Measurements from ENCODE around the gene USP40.

Gene USP40

DNA sequence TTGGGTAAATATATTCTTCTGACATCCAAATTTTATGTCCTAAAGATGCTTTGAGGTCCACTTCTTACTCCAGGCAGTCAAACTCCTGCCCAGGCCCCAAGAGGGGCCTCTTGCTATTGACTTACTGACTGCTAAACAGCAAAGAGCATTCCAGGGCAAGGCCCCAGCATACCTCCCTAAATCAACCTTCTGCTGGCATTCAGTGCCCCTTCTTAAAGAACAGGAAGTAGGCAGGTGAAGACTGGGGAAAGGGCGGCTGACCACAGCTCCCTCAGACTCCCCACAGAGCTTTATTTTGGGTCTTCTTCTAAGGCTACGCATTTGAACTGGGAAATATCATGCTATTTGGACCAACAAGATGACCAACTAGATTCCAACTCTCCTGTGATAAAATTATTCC is 68.9 kb downstream of the USP40 start:
- H3K27me3 Mint-ChIP-seq, result no peaks in the 10 kb centered on the region
- ATAC-seq (ENCODE audit: low read depth) (no peak), DNase-seq (ENCODE audit: low spot score in 2 of 2) (no peak)
- H3K27ac Mint-ChIP-seq, result peak overlapping the region; percentile 54
- peaks cover 15% of the 10 kb centered on the region for H3K4me1 Mint-ChIP-seq
- peaks cover 35% of the 10 kb centered on the region for H3K36me3 Mint-ChIP-seq
- H3K9me3 Mint-ChIP-seq, result peaks cover 8% of the 10 kb centered on the region
- no peak overlapping the region for H3K4me3 Mint-ChIP-seq

DNA sequence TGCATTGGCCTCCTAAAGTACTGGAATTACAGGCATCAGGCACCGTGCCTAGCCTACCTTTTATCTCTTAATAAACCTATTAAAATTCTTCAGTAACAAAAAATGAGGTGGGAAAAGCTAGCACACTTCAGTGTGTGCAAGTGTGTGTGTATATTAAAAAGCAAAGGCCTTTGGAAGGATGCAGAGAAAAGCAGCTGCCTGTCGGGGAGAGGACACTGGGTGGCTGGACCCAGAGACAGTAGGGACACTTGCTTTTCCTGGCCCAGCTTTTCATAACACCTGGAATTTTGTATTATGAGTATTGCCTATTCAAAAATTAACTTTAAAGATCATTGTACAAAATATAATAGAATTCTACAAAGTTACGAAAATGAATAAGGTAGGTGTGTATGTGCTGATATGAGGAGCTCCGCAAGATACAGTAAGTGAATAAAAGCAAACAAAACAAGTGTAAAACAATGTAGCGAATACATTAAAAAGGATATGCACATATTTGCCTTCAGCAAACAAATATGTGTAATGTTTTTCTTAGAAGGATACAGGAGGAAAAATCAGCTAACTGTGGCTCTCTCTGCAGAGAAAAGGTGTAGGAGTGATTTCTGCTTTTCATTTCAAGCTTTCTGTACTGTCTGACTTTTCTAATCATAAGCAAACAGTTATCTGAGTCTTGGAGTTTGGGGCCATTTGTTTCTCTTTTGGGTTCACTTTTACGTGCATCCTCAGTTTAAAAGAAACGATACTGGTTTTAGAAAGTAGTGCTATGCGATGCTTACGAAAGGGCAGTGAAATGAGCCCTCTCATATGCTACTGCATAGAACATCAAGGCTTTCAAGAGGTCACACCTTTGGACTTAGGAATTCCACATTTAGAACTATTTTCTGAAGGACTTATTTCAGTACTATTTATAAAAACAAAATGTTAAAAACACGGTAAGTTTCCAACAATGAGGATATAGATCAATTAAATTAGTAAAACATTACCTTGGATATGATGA is 70.8 kb downstream of the USP40 start:
- ATAC-seq (ENCODE audit: low read depth), result no peak
- no peak overlapping the region for H3K4me3 Mint-ChIP-seq
- DNase-seq (ENCODE audit: low spot score in 2 of 2), result no peak
- no peak overlapping the region for H3K27ac Mint-ChIP-seq
- H3K36me3 Mint-ChIP-seq, result peaks cover 23% of the 10 kb centered on the region
- no peaks in the 10 kb centered on the region for H3K27me3 Mint-ChIP-seq
- no peaks in the 10 kb centered on the region for H3K9me3 Mint-ChIP-seq
- H3K4me1 Mint-ChIP-seq, result peaks cover 15% of the 10 kb centered on the region

DNA sequence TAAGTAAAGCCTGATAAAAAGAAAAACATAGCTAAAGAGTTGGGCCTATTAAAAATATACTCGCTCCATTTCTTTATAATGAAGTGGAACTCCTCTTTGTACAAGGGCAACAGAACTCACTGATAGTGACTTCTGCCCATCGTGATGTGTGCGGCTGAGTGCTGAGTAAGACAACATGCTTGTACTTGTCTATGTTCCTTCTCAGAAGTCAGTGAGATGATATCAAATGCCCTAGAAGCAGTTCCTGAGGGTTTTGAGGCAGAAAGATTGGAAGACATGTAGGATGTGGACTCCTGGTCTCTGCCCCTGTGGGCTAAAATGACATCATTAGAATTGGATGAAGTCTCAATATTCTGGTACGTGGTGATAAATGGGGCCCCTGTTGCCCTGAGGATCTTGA is 73.8 kb downstream of the USP40 start:
- DNase-seq (ENCODE audit: low spot score in 2 of 2) (no peak), ATAC-seq (ENCODE audit: low read depth) (no peak)
- Mint-ChIP-seq H3K4me1 (peaks cover 7% of the 10 kb centered on the region), H3K4me3 (no peak overlapping the region), H3K9me3 (no peaks in the 10 kb centered on the region), H3K27ac (no peak overlapping the region), H3K27me3 (no peaks in the 10 kb centered on the region), H3K36me3 (peaks cover 26% of the 10 kb centered on the region)

DNA sequence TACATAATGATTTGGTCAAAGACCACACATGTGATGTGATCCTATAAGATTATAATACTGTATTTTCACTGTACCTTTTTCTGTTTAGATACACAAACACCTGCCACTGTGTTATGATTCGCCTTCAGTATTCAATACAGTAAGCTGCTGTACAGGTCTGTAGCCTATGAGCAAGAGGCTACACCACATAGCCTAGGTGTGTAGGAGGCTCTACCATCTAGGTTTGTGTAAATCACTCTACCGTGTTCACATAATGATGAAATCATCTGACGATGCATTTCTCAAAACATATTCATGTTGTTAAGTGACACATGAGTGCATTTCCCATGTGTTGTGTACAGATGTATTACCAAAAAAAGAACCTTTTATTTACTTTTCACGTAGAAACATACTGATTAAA is 74.5 kb downstream of the USP40 start:
- H3K4me3 Mint-ChIP-seq, result no peak overlapping the region
- DNase-seq (ENCODE audit: low spot score in 2 of 2) (no peak), ATAC-seq (ENCODE audit: low read depth) (no peak)
- no peaks in the 10 kb centered on the region for H3K9me3 Mint-ChIP-seq
- peaks cover 25% of the 10 kb centered on the region for H3K36me3 Mint-ChIP-seq
- H3K27me3 Mint-ChIP-seq, result no peaks in the 10 kb centered on the region
- no peak overlapping the region for H3K27ac Mint-ChIP-seq
- peaks cover 3% of the 10 kb centered on the region for H3K4me1 Mint-ChIP-seq

DNA sequence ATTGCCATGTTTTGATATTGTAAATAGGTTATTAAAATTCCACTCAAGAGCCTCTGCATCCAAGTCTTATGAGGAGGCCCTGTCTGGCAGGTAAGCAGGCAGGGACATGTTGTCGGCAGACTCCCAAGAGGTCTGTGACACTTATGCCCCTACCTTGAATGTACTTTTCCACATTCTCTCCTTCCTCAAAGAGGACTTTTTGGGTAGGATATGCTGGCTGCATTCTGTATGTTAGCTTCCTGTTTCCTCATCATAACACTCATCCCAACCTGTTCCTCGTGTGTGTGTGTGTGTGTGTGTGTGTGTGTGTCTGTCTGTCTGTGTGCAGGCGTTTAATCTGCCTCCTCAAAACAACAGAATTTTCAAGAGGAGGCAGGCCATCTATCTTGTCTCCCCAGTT is 75.3 kb downstream of the USP40 start:
- Mint-ChIP-seq H3K27ac (no peak overlapping the region), H3K36me3 (peaks cover 26% of the 10 kb centered on the region)

DNA sequence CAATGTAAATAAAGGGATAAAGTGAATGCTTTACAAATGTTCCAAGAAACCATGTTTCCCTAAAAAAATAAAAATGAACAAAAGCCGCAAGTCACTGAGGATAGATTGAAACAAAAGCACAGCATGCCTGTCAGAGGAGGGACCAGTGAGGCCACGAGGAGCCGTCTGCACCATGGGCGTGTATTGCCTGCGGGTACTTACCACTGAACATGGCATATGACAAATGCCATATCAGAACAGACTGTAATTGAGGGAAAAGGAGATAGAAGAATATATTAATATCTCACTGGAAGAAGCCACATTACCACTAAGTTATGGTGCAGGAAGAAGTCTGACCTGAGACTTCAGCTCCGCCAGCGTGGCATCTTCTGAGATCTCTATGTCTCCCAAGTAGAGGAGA is 75.8 kb downstream of the USP40 start:
- H3K36me3 Mint-ChIP-seq, result peaks cover 29% of the 10 kb centered on the region
- ATAC-seq (ENCODE audit: low read depth) (no peak), DNase-seq (ENCODE audit: low spot score in 2 of 2) (no peak)
- no peak overlapping the region for H3K27ac Mint-ChIP-seq
- H3K4me3 Mint-ChIP-seq, result no peak overlapping the region
- no peaks in the 10 kb centered on the region for H3K4me1 Mint-ChIP-seq
- no peaks in the 10 kb centered on the region for H3K9me3 Mint-ChIP-seq
- no peaks in the 10 kb centered on the region for H3K27me3 Mint-ChIP-seq

More for the DNA sequence above, 75.3 kb downstream of the USP40 start:
- Mint-ChIP-seq H3K27me3 (no peaks in the 10 kb centered on the region), H3K9me3 (no peaks in the 10 kb centered on the region), H3K4me1 (no peaks in the 10 kb centered on the region), H3K4me3 (no peak overlapping the region)
- DNase-seq (ENCODE audit: low spot score in 2 of 2) (no peak), ATAC-seq (ENCODE audit: low read depth) (no peak)

DNA sequence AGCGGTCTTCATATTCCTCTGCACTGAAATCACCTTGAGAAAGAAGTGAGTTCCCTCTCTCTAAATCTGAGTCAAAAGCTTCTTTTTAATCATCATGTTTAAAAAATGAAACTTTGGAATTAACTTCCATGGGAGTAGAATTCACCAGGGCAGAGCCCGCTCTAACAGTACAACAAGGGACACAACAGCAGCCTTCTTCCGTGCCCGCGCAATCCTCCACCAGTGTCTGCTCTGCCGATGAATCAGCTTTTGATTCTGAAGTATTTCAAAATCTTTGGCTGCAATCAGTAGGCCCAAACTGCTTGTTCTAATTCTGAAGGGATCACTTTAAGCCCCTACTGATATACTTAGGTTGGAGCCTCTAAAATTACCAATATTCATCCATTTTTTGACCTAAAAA is 76.9 kb downstream of the USP40 start:
- no peaks in the 10 kb centered on the region for H3K9me3 Mint-ChIP-seq
- no peaks in the 10 kb centered on the region for H3K4me1 Mint-ChIP-seq
- ATAC-seq (ENCODE audit: low read depth), result no peak
- DNase-seq (ENCODE audit: low spot score in 2 of 2), result no peak
- no peak overlapping the region for H3K27ac Mint-ChIP-seq
- H3K27me3 Mint-ChIP-seq, result no peaks in the 10 kb centered on the region
- no peak overlapping the region for H3K4me3 Mint-ChIP-seq
- peaks cover 27% of the 10 kb centered on the region for H3K36me3 Mint-ChIP-seq

DNA sequence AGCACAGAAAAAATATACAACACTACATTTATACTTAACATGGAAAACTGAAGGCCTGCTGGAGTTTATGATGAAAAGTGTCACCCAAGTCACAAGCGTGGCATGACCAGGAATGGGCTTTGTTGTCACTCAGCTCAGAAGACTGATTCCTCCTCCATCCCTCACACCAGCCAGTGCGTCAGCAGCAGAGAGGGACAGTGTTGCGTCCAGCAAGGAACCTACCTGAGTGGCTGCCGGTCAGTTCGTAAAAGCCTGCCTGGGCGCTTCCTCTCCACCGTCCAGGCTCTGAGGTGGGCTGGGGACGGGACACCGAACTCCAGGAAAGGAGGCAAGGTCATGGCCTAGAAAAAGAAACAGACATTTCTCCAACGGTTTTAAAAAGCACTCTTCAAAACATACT is 77.4 kb downstream of the USP40 start:
- DNase-seq (ENCODE audit: low spot score in 2 of 2) (no peak), ATAC-seq (ENCODE audit: low read depth) (no peak)
- no peaks in the 10 kb centered on the region for H3K27me3 Mint-ChIP-seq
- H3K27ac Mint-ChIP-seq, result no peak overlapping the region
- peaks cover 27% of the 10 kb centered on the region for H3K36me3 Mint-ChIP-seq
- no peak overlapping the region for H3K4me3 Mint-ChIP-seq
- no peaks in the 10 kb centered on the region for H3K9me3 Mint-ChIP-seq
- no peaks in the 10 kb centered on the region for H3K4me1 Mint-ChIP-seq

DNA sequence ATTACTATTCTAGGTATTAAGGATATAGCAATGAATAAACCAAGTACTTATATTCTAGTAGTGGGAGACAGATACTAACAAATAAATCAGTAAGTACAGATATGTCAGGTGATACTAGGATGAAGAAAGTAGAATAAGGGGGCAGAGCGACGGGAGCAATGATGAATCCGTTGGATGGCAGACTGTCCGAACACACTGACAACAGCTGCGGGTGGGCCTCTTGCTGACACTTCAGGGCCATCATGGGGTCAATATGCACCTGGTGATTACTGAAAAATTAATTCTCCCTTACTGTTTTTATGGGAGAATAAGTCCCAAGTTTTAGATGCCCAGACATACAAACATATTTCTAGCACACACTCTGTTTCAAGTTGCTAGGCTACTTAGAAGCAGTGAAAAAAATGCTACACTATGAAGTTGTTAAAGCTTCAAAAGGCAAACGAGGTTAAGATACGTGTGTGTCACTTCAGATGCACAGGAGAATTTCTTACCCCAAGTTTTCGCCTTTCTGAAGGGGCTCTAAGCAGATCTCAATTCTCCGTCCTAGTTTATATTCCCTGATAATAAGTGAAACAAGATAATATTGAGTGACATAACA is 78.7 kb downstream of the USP40 start:
- Mint-ChIP-seq H3K27me3 (no peaks in the 10 kb centered on the region), H3K4me3 (no peak overlapping the region), H3K36me3 (peaks cover 28% of the 10 kb centered on the region), H3K27ac (no peak overlapping the region), H3K9me3 (no peaks in the 10 kb centered on the region), H3K4me1 (no peaks in the 10 kb centered on the region)
- ATAC-seq (ENCODE audit: low read depth) (no peak), DNase-seq (ENCODE audit: low spot score in 2 of 2) (no peak)

DNA sequence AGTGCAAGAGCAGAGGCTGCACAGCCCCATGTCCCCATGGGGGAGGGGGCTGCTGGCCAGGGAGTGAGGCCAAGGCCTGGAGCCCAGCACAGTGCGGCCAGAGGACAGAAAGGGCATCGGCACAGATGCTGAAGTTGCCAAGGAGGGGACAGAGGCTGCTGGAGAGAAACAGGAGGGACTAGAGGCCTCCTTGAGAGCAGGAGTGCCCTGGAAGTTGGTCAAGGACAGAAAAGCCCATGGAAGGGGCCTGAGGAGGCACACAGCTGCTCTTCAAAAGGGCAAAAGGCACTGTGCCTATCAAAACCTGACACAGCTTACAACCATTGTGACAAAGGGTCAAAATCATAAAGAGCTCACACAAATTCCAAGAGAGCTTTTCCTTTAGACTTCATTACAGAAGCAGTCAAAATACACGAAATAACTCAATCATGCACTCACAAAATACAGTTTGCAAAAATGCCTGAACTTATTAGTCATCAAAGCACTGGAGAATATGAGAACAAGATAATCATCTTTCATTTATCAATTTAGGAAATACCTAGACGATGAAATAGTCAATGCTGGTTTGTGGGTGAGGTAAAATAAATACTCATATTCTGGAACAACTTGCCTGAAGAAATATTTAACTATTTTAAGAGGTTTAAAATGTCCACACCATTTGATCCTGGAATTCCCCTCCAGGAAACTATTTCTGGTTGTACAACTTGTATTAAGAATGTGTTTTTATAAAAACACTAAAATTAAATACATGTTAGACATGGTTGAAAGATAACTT is 79.6 kb downstream of the USP40 start:
- no peaks in the 10 kb centered on the region for H3K27me3 Mint-ChIP-seq
- ATAC-seq (ENCODE audit: low read depth) (no peak), DNase-seq (ENCODE audit: low spot score in 2 of 2) (no peak)
- H3K27ac Mint-ChIP-seq, result no peak overlapping the region
- no peak overlapping the region for H3K4me3 Mint-ChIP-seq
- no peaks in the 10 kb centered on the region for H3K4me1 Mint-ChIP-seq
- peaks cover 29% of the 10 kb centered on the region for H3K36me3 Mint-ChIP-seq
- H3K9me3 Mint-ChIP-seq, result no peaks in the 10 kb centered on the region

DNA sequence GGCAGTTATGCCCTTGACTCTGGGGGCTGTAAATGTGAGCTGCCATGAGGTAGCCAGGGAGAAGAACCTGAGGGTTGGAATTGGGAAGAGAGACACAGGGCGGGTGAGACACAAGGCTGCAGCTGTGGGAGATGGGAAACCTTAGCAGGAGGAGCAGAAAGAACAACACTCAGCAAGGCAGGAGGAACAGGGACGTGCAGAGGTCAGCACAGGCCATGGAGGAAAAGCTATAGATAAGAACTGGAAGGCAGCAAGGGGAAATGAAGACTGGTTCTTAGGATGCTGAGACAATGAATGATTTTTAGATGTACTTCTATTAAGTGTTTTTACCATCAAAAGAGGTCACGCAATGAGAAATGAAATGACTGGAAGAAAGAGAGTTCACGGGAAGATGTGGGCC is 80.2 kb downstream of the USP40 start:
- no peaks in the 10 kb centered on the region for H3K9me3 Mint-ChIP-seq
- H3K36me3 Mint-ChIP-seq, result peaks cover 29% of the 10 kb centered on the region
- ATAC-seq (ENCODE audit: low read depth) (no peak), DNase-seq (ENCODE audit: low spot score in 2 of 2) (no peak)
- no peak overlapping the region for H3K4me3 Mint-ChIP-seq
- H3K4me1 Mint-ChIP-seq, result no peaks in the 10 kb centered on the region
- no peaks in the 10 kb centered on the region for H3K27me3 Mint-ChIP-seq
- H3K27ac Mint-ChIP-seq, result no peak overlapping the region

DNA sequence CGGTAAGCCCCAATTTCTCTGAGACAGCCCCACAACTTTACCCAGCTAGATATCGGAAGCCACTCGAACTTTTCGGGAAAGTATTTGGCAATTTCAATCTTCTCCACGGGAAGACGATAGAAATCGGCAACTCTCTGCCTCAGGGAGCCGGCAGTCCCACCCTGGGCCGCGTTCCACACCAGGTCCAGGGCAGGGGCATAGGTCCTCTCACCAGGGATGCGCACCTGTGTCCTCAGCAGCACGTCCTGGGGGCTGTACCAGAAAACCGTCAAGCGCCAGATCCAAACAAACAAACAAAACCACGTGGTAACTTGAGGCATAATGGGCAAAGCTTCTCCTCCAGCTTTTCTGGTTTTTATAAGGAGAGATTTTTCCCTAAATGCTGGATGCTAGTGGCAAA is 80.9 kb downstream of the USP40 start:
- Mint-ChIP-seq H3K4me3 (no peak overlapping the region), H3K36me3 (peaks cover 28% of the 10 kb centered on the region), H3K9me3 (no peaks in the 10 kb centered on the region), H3K27ac (no peak overlapping the region), H3K27me3 (no peaks in the 10 kb centered on the region), H3K4me1 (no peaks in the 10 kb centered on the region)
- DNase-seq (ENCODE audit: low spot score in 2 of 2), result no peak
- ATAC-seq (ENCODE audit: low read depth), result no peak

DNA sequence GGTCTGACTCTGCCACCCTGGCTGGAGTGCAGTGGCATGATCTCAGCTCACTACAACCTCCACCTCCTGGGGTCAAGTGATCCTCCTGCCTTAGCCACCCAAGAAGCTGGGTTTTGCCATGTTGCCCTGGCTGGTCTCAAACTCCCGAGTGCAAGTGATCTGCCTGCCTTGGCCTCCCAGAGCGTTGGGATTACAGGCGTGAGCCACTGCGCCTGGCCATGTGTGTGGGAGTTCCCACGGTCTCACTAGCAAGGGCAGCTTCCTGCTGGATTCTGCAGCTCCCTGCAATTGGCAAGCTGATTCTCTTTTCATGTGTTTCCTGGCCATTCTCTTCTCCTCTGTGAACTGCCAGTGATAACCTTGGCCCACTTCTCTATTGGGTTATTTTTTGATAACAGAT is 84.0 kb downstream of the USP40 start:
- ATAC-seq (ENCODE audit: low read depth), result no peak
- Mint-ChIP-seq H3K4me3 (no peak overlapping the region), H3K27ac (no peak overlapping the region)

More for the DNA sequence above, 84.0 kb downstream of the USP40 start:
- H3K9me3 Mint-ChIP-seq, result no peaks in the 10 kb centered on the region
- no peak for DNase-seq (ENCODE audit: low spot score in 2 of 2)
- no peaks in the 10 kb centered on the region for H3K27me3 Mint-ChIP-seq
- H3K4me1 Mint-ChIP-seq, result peaks cover 2% of the 10 kb centered on the region
- H3K36me3 Mint-ChIP-seq, result peaks cover 25% of the 10 kb centered on the region
